ENCODE results near the gene BMP6.

- no peak for TF ChIP-seq CTCF (IDR thresholded peaks at IDR 0.05; ENCODE audit: control extremely low read depth in 1 of 3, insufficient read depth in 1 of 3, low read depth in 1 of 3, low read length in 3 of 3)
- no peak for TF ChIP-seq TAF1 (IDR thresholded peaks at IDR 0.05; ENCODE audit: low read depth, low read length)
- no peak for TF ChIP-seq POLR2A (IDR thresholded peaks at IDR 0.05; ENCODE audit: control extremely low read depth in 1 of 2, low read depth in 2 of 2, low read length in 2 of 2)
Observed at GRCh38 chr6:7805850-7806214, 79.9 kb downstream of the BMP6 start.

Data from H1 (cell line).